ENCODE results near the gene MEN1. TPM values are rescaled to one million over a fixed set of nuclear protein-coding genes. Genes with fewer than 3 reads are reported as not detected.

Gene MEN1
- total RNA-seq, 2 donors from 2014 or later: 44.5 to 48.7 TPM

- Histone ChIP-seq H3K27ac (ENCODE audit: low read depth, low read length) (no peak overlapping the region), H3K9me3 (ENCODE audit: control insufficient read depth, low read length) (no peaks in the 10 kb centered on the region), H3K27me3 (ENCODE audit: control insufficient read depth, insufficient read depth, low read length, poor library complexity, severe bottlenecking) (no peaks in the 10 kb centered on the region), H3K4me1 (ENCODE audit: control insufficient read depth, insufficient read depth, low read length) (peaks cover 16% of the 10 kb centered on the region), H3K36me3 (ENCODE audit: control insufficient read depth, insufficient read depth, low read length) (peaks cover 43% of the 10 kb centered on the region), H3K4me3 (ENCODE audit: low read length) (no peak overlapping the region), H3K9ac (ENCODE audit: extremely low read depth, low read length, poor library complexity, severe bottlenecking) (no peak overlapping the region)
- Mint-ChIP-seq H3K4me3 (no peak overlapping the region), H3K36me3 (ENCODE audit: low read depth) (peaks cover 43% of the 10 kb centered on the region), H3K27ac (peak overlapping the region; percentile 81), H3K9me3 (no peaks in the 10 kb centered on the region), H3K27me3 (ENCODE audit: insufficient read depth) (no peaks in the 10 kb centered on the region), H3K4me1 (peaks cover 43% of the 10 kb centered on the region)
- 84 to 86% methylated on average over 3 to 5 of the region's 5 CpGs for WGBS, 2 experiments (ENCODE audit: insufficient coverage in 1 of 2, insufficient read length in 1 of 2)
- no peak for DNase-seq
- no peak for TF ChIP-seq CTCF (conservative IDR thresholded peaks at IDR 0.05)
These were observed 48.1 kb downstream of the MEN1 start for GRCh38 chr11:64762277-64762673.

GRCh38 chr11:64760759-64761420 is 49.5 kb downstream of the MEN1 start:
- peak; percentile 47 for DNase-seq
- peak overlapping the region; percentile 77 for H3K27ac Mint-ChIP-seq
- peaks cover 43% of the 10 kb centered on the region for H3K4me1 Mint-ChIP-seq
- Histone ChIP-seq H3K9me3 (ENCODE audit: control insufficient read depth, low read length) (no peaks in the 10 kb centered on the region), H3K9ac (ENCODE audit: extremely low read depth, low read length, poor library complexity, severe bottlenecking) (no peak overlapping the region), H3K4me3 (ENCODE audit: low read length) (no peak overlapping the region), H3K27me3 (ENCODE audit: control insufficient read depth, insufficient read depth, low read length, poor library complexity, severe bottlenecking) (no peaks in the 10 kb centered on the region), H3K27ac (ENCODE audit: low read depth, low read length) (peak overlapping the region; percentile 19), H3K36me3 (ENCODE audit: control insufficient read depth, insufficient read depth, low read length) (peaks cover 35% of the 10 kb centered on the region), H3K4me1 (ENCODE audit: control insufficient read depth, insufficient read depth, low read length) (peaks cover 16% of the 10 kb centered on the region)
- no peak for TF ChIP-seq CTCF (conservative IDR thresholded peaks at IDR 0.05)
- peaks cover 33% of the 10 kb centered on the region for H3K36me3 Mint-ChIP-seq (ENCODE audit: low read depth)
- no peaks in the 10 kb centered on the region for H3K9me3 Mint-ChIP-seq
- H3K27me3 Mint-ChIP-seq (ENCODE audit: insufficient read depth): no peaks in the 10 kb centered on the region
- WGBS, 2 experiments (ENCODE audit: insufficient coverage in 1 of 2, insufficient read length in 1 of 2): 74 to 83% methylated on average over 3 to 7 of the region's 7 CpGs
- no peak overlapping the region for H3K4me3 Mint-ChIP-seq

- Histone ChIP-seq H3K4me1 (ENCODE audit: control insufficient read depth, insufficient read depth, low read length) (peaks cover 16% of the 10 kb centered on the region), H3K36me3 (ENCODE audit: control insufficient read depth, insufficient read depth, low read length) (peaks cover 29% of the 10 kb centered on the region), H3K4me3 (ENCODE audit: low read length) (no peak within 1 kb of the TSS), H3K9me3 (ENCODE audit: control insufficient read depth, low read length) (no peaks in the 10 kb centered on the region), H3K27ac (ENCODE audit: low read depth, low read length) (peak within 1 kb of the TSS; percentile 30), H3K9ac (ENCODE audit: extremely low read depth, low read length, poor library complexity, severe bottlenecking) (no peak within 1 kb of the TSS), H3K27me3 (ENCODE audit: control insufficient read depth, insufficient read depth, low read length, poor library complexity, severe bottlenecking) (no peaks in the 10 kb centered on the region)
- DNase-seq: peak; percentile 92
- peaks cover 39% of the 10 kb centered on the region for H3K4me1 Mint-ChIP-seq
- no peaks in the 10 kb centered on the region for H3K9me3 Mint-ChIP-seq
- 60 to 62% methylated on average over 10 to 24 of the region's 24 CpGs for WGBS, 2 experiments (ENCODE audit: insufficient coverage in 1 of 2, insufficient read length in 1 of 2)
- no peaks in the 10 kb centered on the region for H3K27me3 Mint-ChIP-seq (ENCODE audit: insufficient read depth)
- H3K36me3 Mint-ChIP-seq (ENCODE audit: low read depth): peaks cover 26% of the 10 kb centered on the region
- peak within 1 kb of the TSS; percentile 84 for H3K27ac Mint-ChIP-seq
- no peak for TF ChIP-seq CTCF (conservative IDR thresholded peaks at IDR 0.05)
- H3K4me3 Mint-ChIP-seq: no peak within 1 kb of the TSS
These were observed 50.3 kb downstream of the MEN1 start, which contains the start of gene PYGM for GRCh38 chr11:64759722-64760719. TSS of gene PYGM (minus strand) at chr11:64759974. CDS start at chr11:64759898, 76 bp downstream.

Data from endodermal cell (in vitro differentiated cells).